ENCODE results near the gene PCYT1B.

PCYT1B gene

DNA sequence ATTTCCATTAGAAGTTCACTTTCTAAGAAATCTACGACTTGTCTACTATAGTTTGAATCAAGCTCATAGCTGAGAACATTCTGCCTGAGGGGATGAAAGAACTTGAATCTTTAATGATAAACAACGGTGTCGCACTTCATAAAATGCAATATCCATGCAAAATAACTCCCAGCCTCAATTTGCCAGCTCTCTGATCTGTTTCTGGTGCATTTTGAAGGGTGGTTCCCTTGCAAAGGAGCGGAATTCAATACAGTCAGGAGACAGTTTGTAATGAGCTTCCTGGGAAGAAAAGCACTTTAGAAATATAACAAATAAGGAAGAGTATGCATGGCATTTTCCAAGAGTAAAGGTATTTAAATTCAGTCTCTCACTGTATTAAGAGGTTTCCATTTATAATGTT is 80.0 kb downstream of the PCYT1B start:
- H3K9ac ChIP-seq = no peak overlapping the region
- H4K20me1 ChIP-seq = no peaks in the 10 kb centered on the region
- no peak for TF ChIP-seq Cebpa-rat (IDR thresholded peaks at IDR 0.05)
- no peaks in the 10 kb centered on the region for H3K36me3 ChIP-seq
- H3K4me2 ChIP-seq = no peak overlapping the region
- H3K27ac ChIP-seq = no peak overlapping the region
- no peaks in the 10 kb centered on the region; a peak in 1 of 22 replicates for H3K9me3 ChIP-seq (replicated peaks in 1 of 11)
- no peaks in the 10 kb centered on the region for H3K27me3 ChIP-seq
- no peak overlapping the region for H3K4me3 ChIP-seq
- no peaks in the 10 kb centered on the region for H3K4me1 ChIP-seq

DNA sequence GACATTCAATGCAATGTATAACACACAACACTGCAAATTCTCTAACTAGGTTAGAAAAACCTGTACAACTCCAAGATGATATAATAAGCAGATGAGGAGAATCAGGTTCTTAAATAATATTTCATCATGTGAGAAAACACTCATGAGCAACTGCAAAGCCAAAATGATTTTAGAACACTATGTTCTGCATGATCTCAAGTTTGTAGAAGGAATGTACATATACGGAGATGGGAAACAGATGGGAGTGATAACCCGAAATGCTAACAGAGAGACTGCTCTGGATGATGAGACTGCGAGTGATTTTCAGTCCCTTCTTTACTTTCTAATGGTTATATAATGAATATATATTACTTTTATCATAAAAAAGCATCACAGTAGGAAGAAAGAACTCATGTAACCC is 80.9 kb downstream of the PCYT1B start:
- H3K36me3 ChIP-seq = no peaks in the 10 kb centered on the region
- H3K4me3 ChIP-seq = no peak overlapping the region
- H3K4me2 ChIP-seq = no peak overlapping the region
- no peak overlapping the region for H3K27ac ChIP-seq
- H3K9ac ChIP-seq = no peak overlapping the region
- no peaks in the 10 kb centered on the region for H4K20me1 ChIP-seq
- no peak for TF ChIP-seq Cebpa-rat (IDR thresholded peaks at IDR 0.05)
- H3K4me1 ChIP-seq = no peaks in the 10 kb centered on the region
- H3K9me3 ChIP-seq (replicated peaks in 1 of 11) = no peaks in the 10 kb centered on the region; a peak in 1 of 22 replicates
- no peaks in the 10 kb centered on the region for H3K27me3 ChIP-seq

DNA sequence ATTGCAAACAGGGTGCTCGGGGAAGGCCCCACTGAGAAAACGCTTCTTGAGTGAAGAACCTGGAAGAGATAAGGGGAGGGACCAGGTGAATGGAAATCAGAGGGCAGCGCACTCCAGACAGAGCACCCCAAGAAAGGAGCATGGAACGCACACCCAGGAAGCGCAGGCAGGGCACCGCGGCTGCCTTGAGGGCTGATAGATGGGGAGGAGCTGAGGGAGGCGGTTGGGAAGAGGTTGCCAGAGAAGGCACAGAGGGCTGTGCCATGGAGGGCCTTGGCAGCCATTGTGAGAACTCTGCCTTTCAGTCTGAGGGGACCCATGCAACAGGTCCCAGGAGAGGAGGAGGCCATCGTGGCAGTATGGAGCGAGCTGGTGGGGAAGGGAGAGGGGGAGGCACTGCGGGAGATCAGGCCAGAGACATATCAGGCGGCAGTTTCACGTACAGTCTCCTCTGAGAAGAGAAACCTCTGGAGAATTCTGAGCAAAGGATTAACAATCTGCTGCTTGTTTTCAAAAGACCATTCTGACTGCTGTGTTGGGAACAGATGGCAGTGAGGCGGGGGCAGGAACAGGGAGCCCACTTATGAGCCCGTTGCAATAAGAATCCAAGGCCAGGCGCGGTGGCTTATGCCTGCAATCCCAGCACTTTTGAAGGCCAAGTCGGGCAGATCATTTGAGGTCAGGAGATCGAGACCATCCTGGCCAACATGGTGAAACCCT is 83.7 kb downstream of the PCYT1B start:
- no peak for TF ChIP-seq Cebpa-rat (IDR thresholded peaks at IDR 0.05)
- Histone ChIP-seq H3K4me2 (no peak overlapping the region), H3K4me3 (no peak overlapping the region), H4K20me1 (no peaks in the 10 kb centered on the region), H3K36me3 (no peaks in the 10 kb centered on the region), H3K9me3 (replicated peaks in 1 of 11) (no peaks in the 10 kb centered on the region; a peak in 1 of 22 replicates), H3K4me1 (peaks cover 0 to 6% (median 5%) of the 10 kb centered on the region in 10 experiments; a peak in 14 of 20 replicates), H3K27ac (no peak overlapping the region), H3K27me3 (peaks cover 0 to 2% (median 0%) of the 10 kb centered on the region in 11 experiments; a peak in 2 of 22 replicates), H3K9ac (no peak overlapping the region)

DNA sequence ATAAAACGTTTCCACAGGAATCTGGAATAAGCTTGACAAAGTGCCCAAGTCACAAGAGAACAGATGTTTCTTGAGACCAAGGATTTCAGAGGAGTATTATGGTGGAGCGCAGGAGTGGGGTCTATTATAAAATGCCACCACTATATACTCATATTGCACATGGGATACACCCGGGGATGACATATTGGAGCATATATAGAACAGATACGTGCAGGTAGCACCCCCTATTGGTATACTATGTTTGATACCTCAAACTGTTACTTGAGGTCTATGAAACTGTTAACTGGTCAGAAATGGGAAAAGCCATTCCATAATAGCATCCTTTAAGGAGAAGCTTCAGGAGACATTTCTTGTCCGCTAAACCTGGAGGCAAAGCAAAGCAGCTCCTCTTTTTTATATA is 86.0 kb downstream of the PCYT1B start:
- TF ChIP-seq Cebpa-rat (IDR thresholded peaks at IDR 0.05) = no peak
- H3K9me3 ChIP-seq (replicated peaks in 1 of 11) = no peaks in the 10 kb centered on the region; a peak in 1 of 22 replicates

DNA sequence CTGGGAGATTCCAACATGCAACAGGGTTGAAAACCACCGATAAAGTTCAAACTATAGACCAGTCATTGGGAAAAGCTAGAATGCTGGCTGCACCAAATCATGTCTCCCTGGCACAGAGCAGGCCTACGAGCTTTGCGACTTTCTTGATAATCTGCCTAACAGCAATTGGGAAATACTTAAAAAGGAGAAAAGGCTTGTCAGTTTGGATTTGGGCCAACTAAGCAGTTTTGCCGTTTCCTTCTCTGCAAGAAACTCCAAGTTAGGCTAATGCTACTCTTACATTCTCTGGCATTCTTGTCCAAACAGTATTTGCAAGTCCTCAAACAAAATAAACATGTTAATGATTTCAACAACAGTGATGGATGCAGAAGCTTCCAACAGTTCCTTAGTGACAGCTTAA is 94.1 kb downstream of the PCYT1B start:
- Histone ChIP-seq H3K9me3 (replicated peaks in 1 of 11) (peaks cover 0 to 26% (median 0%) of the 10 kb centered on the region in 11 experiments; a peak in 6 of 22 replicates), H3K4me1 (peaks cover 11 to 25% (median 17%) of the 10 kb centered on the region in 10 experiments), H3K27me3 (0 out of 22 replicates have a peak, but pooled peaks cover 0 to under 1% (median 0%) of the 10 kb centered on the region in 11 experiments), H3K36me3 (no peaks in the 10 kb centered on the region), H3K27ac (no peak overlapping the region), H3K9ac (no peak overlapping the region), H3K4me3 (no peak overlapping the region), H3K4me2 (no peak overlapping the region), H4K20me1 (no peaks in the 10 kb centered on the region)
- TF ChIP-seq Cebpa-rat (IDR thresholded peaks at IDR 0.05) = no peak

More for the DNA sequence above, 86.0 kb downstream of the PCYT1B start:
- Histone ChIP-seq H4K20me1 (no peaks in the 10 kb centered on the region), H3K27me3 (peaks cover 0 to 4% (median 0%) of the 10 kb centered on the region in 11 experiments; a peak in 2 of 22 replicates), H3K4me2 (no peak overlapping the region), H3K9ac (no peak overlapping the region), H3K27ac (no peak overlapping the region), H3K36me3 (no peaks in the 10 kb centered on the region), H3K4me1 (peaks cover 0 to 22% (median 18%) of the 10 kb centered on the region in 10 experiments; a peak in 14 of 20 replicates), H3K4me3 (no peak overlapping the region)

DNA sequence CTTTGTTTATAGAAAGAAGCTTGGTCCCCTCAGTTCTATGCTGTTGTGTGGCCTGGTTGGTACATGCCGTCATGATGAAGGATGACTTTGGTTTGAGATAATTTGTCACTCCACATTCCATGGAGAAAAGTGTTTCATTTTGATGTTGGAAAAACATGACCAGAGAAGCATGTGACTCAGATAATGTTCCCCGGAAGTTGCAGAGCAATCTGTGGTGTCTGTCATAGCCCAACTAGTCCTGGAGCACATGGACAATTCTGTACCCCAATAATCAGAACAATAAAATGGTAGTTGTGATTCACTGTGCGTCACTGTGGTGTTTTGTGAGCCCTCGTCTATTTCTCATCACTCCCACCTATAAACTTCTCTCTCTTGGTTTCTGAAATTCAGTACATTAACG is 97.0 kb downstream of the PCYT1B start:
- no peak overlapping the region for H3K27ac ChIP-seq
- no peaks in the 10 kb centered on the region for H3K36me3 ChIP-seq
- TF ChIP-seq Cebpa-rat (IDR thresholded peaks at IDR 0.05) = no peak
- peaks cover 0 to 18% (median 14%) of the 10 kb centered on the region in 10 experiments; a peak in 12 of 20 replicates for H3K4me1 ChIP-seq
- no peak overlapping the region for H3K4me3 ChIP-seq
- no peaks in the 10 kb centered on the region for H4K20me1 ChIP-seq
- H3K9ac ChIP-seq = no peak overlapping the region
- H3K9me3 ChIP-seq (replicated peaks in 1 of 11) = peaks cover 0 to 26% (median 0%) of the 10 kb centered on the region in 11 experiments; a peak in 6 of 22 replicates
- H3K4me2 ChIP-seq = no peak overlapping the region
- H3K27me3 ChIP-seq = 0 out of 22 replicates have a peak, but pooled peaks cover 0 to 5% (median 0%) of the 10 kb centered on the region in 11 experiments

DNA sequence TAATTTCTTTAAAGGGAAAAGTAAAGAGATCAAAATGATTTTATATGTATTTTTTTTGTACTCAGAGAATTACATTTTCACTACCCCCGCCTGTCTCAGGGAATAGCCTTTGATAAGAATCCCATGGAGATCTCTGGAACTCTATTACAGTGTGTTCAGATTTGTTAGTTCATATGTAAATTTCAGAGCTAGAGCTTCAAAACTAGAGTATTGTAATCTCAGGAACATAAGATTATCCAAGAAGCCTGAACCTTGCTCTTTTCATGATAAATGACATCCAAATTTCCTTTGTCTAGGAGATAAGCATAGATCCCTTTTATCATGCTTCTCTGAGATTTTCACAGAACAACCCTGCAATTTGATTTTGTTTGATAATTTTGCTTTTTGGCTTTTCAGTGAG is 99.2 kb downstream of the PCYT1B start:
- no peak overlapping the region for H3K9ac ChIP-seq
- peaks cover 0 to 8% (median 0%) of the 10 kb centered on the region in 11 experiments; a peak in 1 of 22 replicates for H3K9me3 ChIP-seq (replicated peaks in 1 of 11)
- H3K4me1 ChIP-seq = peaks cover 0 to 3% (median 0%) of the 10 kb centered on the region in 10 experiments; a peak in 1 of 20 replicates
- H3K4me2 ChIP-seq = no peak overlapping the region
- 0 out of 22 replicates have a peak, but pooled peaks cover 0 to 5% (median 0%) of the 10 kb centered on the region in 11 experiments for H3K27me3 ChIP-seq
- TF ChIP-seq Cebpa-rat (IDR thresholded peaks at IDR 0.05) = no peak
- no peak overlapping the region for H3K4me3 ChIP-seq
- H3K36me3 ChIP-seq = no peaks in the 10 kb centered on the region
- no peaks in the 10 kb centered on the region for H4K20me1 ChIP-seq
- H3K27ac ChIP-seq = no peak overlapping the region

DNA sequence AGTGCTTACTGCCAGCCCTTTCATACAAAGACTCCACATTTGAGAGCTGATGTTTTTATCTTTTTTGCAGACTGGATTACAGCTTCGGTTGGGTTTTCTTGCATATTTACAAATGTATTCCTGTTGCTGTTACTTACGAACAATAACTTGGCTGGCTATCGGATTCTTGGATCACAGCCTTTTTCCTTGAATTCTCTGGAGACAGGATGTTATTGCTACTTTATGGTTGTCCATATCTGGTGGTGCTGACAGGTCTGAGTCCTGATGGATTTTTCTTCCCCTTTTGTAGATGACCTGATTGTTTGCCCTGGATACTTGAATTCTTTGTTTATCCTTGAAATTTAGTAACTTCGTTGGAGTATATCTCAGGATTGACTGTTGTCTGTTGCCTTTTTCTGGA is 104.4 kb downstream of the PCYT1B start:
- Histone ChIP-seq H3K27ac (no peak overlapping the region), H3K9ac (no peak overlapping the region), H3K27me3 (peaks cover 0 to 3% (median 0%) of the 10 kb centered on the region in 11 experiments; a peak in 1 of 22 replicates), H3K4me1 (no peaks in the 10 kb centered on the region), H3K4me2 (no peak overlapping the region), H3K9me3 (replicated peaks in 1 of 11) (no peaks in the 10 kb centered on the region), H3K4me3 (no peak overlapping the region), H4K20me1 (no peaks in the 10 kb centered on the region), H3K36me3 (no peaks in the 10 kb centered on the region; a peak in 1 of 22 replicates)
- TF ChIP-seq Cebpa-rat (IDR thresholded peaks at IDR 0.05) = no peak

DNA sequence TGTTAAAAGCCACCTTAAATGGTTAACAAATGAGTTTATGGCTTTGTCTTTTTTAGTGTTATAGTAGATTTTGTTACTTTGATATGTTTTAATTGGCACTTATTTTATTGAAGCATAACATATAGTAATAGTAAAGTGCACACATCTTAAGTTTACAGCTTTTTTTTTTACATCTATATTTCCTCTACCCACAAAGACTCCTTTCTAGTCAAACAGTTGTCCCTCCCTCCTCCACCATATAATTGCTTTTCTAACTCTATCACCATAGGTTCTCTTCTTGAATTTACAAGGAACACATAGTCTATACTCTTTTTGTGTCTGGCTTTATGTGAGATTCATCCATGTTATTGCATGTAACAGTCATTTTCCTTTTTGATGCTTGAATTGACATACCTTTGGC is 110.6 kb downstream of the PCYT1B start:
- Histone ChIP-seq H3K4me1 (peaks cover 0 to 3% (median 0%) of the 10 kb centered on the region in 10 experiments; a peak in 1 of 20 replicates), H3K4me3 (no peak overlapping the region), H4K20me1 (no peaks in the 10 kb centered on the region), H3K27me3 (no peaks in the 10 kb centered on the region), H3K9me3 (replicated peaks in 1 of 11) (no peaks in the 10 kb centered on the region), H3K27ac (no peak overlapping the region), H3K4me2 (no peak overlapping the region), H3K36me3 (peaks cover 0 to 34% (median 12%) of the 10 kb centered on the region in 11 experiments; a peak in 10 of 22 replicates), H3K9ac (no peak overlapping the region)
- no peak for TF ChIP-seq Cebpa-rat (IDR thresholded peaks at IDR 0.05)

Measured in BLaER1 treated with 17β-estradiol and CSF1 and Interleukin-3, amounts not matched to agents 10 nM and 100 nM (cell line).